ENCODE data around the gene CRLF1.

DNA sequence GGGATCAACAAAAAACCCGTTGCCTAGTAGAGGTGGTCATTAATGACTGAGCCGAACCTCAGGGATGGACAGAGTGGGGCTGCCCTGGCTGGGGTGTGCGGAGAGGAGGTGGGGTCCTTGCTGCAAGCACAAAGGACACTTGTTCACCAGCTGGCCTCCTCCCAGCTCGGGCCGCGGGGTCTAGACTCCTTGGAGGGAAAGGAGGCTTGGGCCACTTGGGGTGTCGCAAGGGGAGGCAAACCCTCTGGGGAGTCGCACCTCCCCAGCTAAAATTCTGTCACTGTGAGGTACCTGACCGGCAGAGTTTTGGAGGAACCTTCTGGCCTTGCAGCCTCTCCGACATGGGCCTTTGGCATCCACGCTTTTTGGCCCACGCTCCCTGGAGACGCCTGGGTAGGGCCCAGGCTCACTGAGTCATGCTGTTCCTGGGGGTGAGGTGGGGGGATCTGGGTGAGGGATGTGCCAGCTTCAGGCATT lies 38.5 kb upstream of the CRLF1 start:
- TF ChIP-seq, protein P1, sequence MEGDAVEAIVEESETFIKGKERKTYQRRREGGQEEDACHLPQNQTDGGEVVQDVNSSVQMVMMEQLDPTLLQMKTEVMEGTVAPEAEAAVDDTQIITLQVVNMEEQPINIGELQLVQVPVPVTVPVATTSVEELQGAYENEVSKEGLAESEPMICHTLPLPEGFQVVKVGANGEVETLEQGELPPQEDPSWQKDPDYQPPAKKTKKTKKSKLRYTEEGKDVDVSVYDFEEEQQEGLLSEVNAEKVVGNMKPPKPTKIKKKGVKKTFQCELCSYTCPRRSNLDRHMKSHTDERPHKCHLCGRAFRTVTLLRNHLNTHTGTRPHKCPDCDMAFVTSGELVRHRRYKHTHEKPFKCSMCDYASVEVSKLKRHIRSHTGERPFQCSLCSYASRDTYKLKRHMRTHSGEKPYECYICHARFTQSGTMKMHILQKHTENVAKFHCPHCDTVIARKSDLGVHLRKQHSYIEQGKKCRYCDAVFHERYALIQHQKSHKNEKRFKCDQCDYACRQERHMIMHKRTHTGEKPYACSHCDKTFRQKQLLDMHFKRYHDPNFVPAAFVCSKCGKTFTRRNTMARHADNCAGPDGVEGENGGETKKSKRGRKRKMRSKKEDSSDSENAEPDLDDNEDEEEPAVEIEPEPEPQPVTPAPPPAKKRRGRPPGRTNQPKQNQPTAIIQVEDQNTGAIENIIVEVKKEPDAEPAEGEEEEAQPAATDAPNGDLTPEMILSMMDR (IDR thresholded peaks at IDR 0.05 in 4 of 5, conservative IDR thresholded peaks at IDR 0.05 in 1 of 5), result no peak
- no peak for TF ChIP-seq POLR2A (IDR thresholded peaks at IDR 0.05)

Measured in gastrocnemius medialis (tissue), 4 donors.